GM18498 (cell line): ENCODE data around the gene TEX44.
A peak's percentile ranks its signal among the peaks of the same experiment; 100 is the strongest.

Experiments used
- ATAC-seq: cut with Tn5 transposase; IDR thresholded peaks from one replicate; pipeline ENCODE4 v1.9.1; 2021; ENCODE audit warnings: mild to moderate bottlenecking, moderate library complexity; ENCODE audit not compliant: unreplicated experiment

Gene TEX44

GRCh38 chr2:231604685-231605606 is 12.3 kb downstream of the TEX44 start:
- ATAC-seq: peak; percentile 89

GRCh38 chr2:231605607-231606091 is 13.0 kb downstream of the TEX44 start:
- ATAC-seq: no peak

- ATAC-seq: no peak
These were observed 14.3 kb downstream of the TEX44 start for GRCh38 chr2:231606941-231607340.

- ATAC-seq: no peak
These were observed 18.8 kb downstream of the TEX44 start for GRCh38 chr2:231611273-231612108.

- no peak for ATAC-seq
These were observed 19.4 kb downstream of the TEX44 start for GRCh38 chr2:231612109-231612455.

GRCh38 chr2:231612456-231613330 is 20.0 kb downstream of the TEX44 start:
- ATAC-seq: peak; percentile 44

GRCh38 chr2:231613331-231613662 is 20.6 kb downstream of the TEX44 start:
- ATAC-seq: no peak

- ATAC-seq: peak; percentile 68
These were observed 21.2 kb downstream of the TEX44 start for GRCh38 chr2:231613663-231614558.

- ATAC-seq: no peak
These were observed 21.9 kb downstream of the TEX44 start for GRCh38 chr2:231614559-231615057.

- no peak for ATAC-seq
These were observed 22.5 kb downstream of the TEX44 start for GRCh38 chr2:231615058-231615671.

GRCh38 chr2:231616296-231616695 is 23.6 kb downstream of the TEX44 start:
- no peak for ATAC-seq

GRCh38 chr2:231617059-231617926 is 24.6 kb downstream of the TEX44 start:
- no peak for ATAC-seq

- no peak for ATAC-seq
These were observed 28.6 kb downstream of the TEX44 start for GRCh38 chr2:231621051-231621879.

GRCh38 chr2:231622963-231623362 is 30.3 kb downstream of the TEX44 start:
- ATAC-seq: no peak

- ATAC-seq: no peak
These were observed 33.8 kb downstream of the TEX44 start for GRCh38 chr2:231626449-231626848.

- ATAC-seq: no peak
These were observed 34.9 kb downstream of the TEX44 start for GRCh38 chr2:231627384-231628120.
